DMS153 (cell line): ENCODE measurements around the gene IRAK2.

ENCODE experiments used
- DNase-seq: peaks from one replicate; lab custom pipeline; 2025; lab: John Stamatoyannopoulos, UW

IRAK2 gene

GRCh38 chr3:10224794-10225665 is 60.3 kb downstream of the IRAK2 start:
- peak; percentile 77 for DNase-seq

- DNase-seq, result no peak
These were observed 61.6 kb downstream of the IRAK2 start for GRCh38 chr3:10226293-10226692.

- no peak for DNase-seq
These were observed 63.7 kb downstream of the IRAK2 start for GRCh38 chr3:10228248-10228950.

GRCh38 chr3:10229576-10229975 is 64.9 kb downstream of the IRAK2 start:
- no peak for DNase-seq

- no peak for DNase-seq
These were observed 67.4 kb downstream of the IRAK2 start for GRCh38 chr3:10232137-10232536.

GRCh38 chr3:10233988-10234387 is 69.3 kb downstream of the IRAK2 start:
- DNase-seq, result no peak

GRCh38 chr3:10234526-10235230 is 70.0 kb downstream of the IRAK2 start:
- DNase-seq, result no peak

- no peak for DNase-seq
These were observed 70.8 kb downstream of the IRAK2 start for GRCh38 chr3:10235551-10235950.

- no peak for DNase-seq
These were observed 73.8 kb downstream of the IRAK2 start for GRCh38 chr3:10238345-10239183.

- DNase-seq, result no peak
These were observed 76.1 kb downstream of the IRAK2 start for GRCh38 chr3:10240799-10241198.

GRCh38 chr3:10242182-10243065 is 77.7 kb downstream of the IRAK2 start:
- DNase-seq, result no peak

GRCh38 chr3:10244009-10244408 is 79.3 kb downstream of the IRAK2 start:
- DNase-seq, result no peak

GRCh38 chr3:10245081-10245712 is 80.5 kb downstream of the IRAK2 start:
- DNase-seq, result no peak

- no peak for DNase-seq
These were observed 83.0 kb downstream of the IRAK2 start for GRCh38 chr3:10247679-10248183.

- peak; percentile 92 for DNase-seq
These were observed 83.7 kb downstream of the IRAK2 start, which contains the start of gene TATDN2 for GRCh38 chr3:10248184-10248983. Gene TATDN2 (plus strand): TSS chr3:10248459. CDS start chr3:10249201, 742 bp downstream.

GRCh38 chr3:10248984-10249748 is 84.4 kb downstream of the IRAK2 start:
- no peak for DNase-seq

GRCh38 chr3:10249833-10250232 is 85.1 kb downstream of the IRAK2 start:
- no peak for DNase-seq

- DNase-seq, result no peak
These were observed 86.3 kb downstream of the IRAK2 start for GRCh38 chr3:10251006-10251405.
